ENCODE results near the gene NGFR.
"Not testable (repeated sequence)": the region's sequence is repeated elsewhere in the genome, so short reads cannot be mapped to it uniquely, and the experiment has no call there.

NGFR gene

GRCh38 chr17:49548051-49548505 is 53.0 kb downstream of the NGFR start:
- Histone ChIP-seq H2AFZ (ENCODE audit: low read length, unreplicated experiment) (no peak overlapping the region), H3K27ac (ENCODE audit: low read depth, low read length) (no peak overlapping the region), H3K36me3 (ENCODE audit: insufficient read depth, low read length) (no peaks in the 10 kb centered on the region), H3K79me2 (ENCODE audit: control insufficient read depth, insufficient read depth, low read length, unreplicated experiment) (no peaks in the 10 kb centered on the region), H3K4me1 (ENCODE audit: control insufficient read depth, insufficient read depth, low read length, unreplicated experiment) (no peaks in the 10 kb centered on the region), H3K4me3 (ENCODE audit: low read depth, low read length) (no peak overlapping the region), H3K27me3 (ENCODE audit: insufficient read depth, low read length) (no peaks in the 10 kb centered on the region)

DNA sequence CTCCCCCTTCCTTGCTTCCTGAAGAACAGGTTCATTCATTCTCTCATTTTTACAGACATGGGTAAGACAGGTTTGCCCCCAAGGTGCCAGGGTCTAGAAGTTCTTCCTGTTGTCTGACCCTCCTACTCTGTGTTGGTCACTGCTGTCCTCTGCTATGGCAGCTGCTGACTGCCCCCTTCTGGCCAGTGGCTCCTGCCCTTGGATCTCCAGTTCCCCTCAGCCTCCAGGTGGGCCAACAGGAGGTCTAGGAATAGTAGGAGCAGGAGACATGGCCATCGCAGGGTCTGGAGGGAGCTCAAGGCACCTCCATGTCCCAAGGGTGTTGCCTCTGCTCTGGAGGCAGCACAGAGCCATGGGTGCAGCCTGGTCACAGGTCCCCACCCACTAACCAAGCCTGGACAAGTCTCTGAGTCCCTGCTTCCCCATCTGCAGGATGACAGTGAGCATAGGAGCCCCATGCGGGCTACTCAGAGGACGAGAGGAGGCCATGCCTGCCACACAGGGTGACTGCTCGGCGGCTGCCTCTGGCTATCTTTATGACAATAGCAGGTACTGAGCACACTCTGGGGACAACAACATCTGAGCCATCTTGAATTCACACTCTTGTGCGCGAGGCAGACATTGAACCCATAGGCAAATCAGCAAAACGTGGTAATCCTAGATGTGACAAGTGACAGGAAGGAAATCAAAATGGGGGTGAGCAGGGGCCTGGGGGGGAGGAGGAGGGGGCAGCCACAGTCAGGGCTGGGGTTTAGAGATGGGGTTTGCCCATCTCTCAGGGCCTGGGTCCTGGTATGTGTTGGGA is 53.6 kb downstream of the NGFR start:
- no peaks in the 10 kb centered on the region for H3K27me3 ChIP-seq (ENCODE audit: insufficient read depth, low read length)
- H3K4me1 ChIP-seq (ENCODE audit: control insufficient read depth, insufficient read depth, low read length, unreplicated experiment) = no peaks in the 10 kb centered on the region
- H2AFZ ChIP-seq (ENCODE audit: low read length, unreplicated experiment) = no peak overlapping the region

GRCh38 chr17:49549311-49549605 is 54.2 kb downstream of the NGFR start:
- no peaks in the 10 kb centered on the region for H3K79me2 ChIP-seq (ENCODE audit: control insufficient read depth, insufficient read depth, low read length, unreplicated experiment)
- H3K27me3 ChIP-seq (ENCODE audit: insufficient read depth, low read length) = no peaks in the 10 kb centered on the region
- H2AFZ ChIP-seq (ENCODE audit: low read length, unreplicated experiment) = no peak overlapping the region
- no peaks in the 10 kb centered on the region for H3K4me1 ChIP-seq (ENCODE audit: control insufficient read depth, insufficient read depth, low read length, unreplicated experiment)
- H3K36me3 ChIP-seq (ENCODE audit: insufficient read depth, low read length) = no peaks in the 10 kb centered on the region
- no peak overlapping the region for H3K4me3 ChIP-seq (ENCODE audit: low read depth, low read length)
- H3K27ac ChIP-seq (ENCODE audit: low read depth, low read length) = no peak overlapping the region

More for the DNA sequence above, 53.6 kb downstream of the NGFR start:
- H3K4me3 ChIP-seq (ENCODE audit: low read depth, low read length) = no peak overlapping the region
- H3K36me3 ChIP-seq (ENCODE audit: insufficient read depth, low read length) = no peaks in the 10 kb centered on the region
- H3K27ac ChIP-seq (ENCODE audit: low read depth, low read length) = no peak overlapping the region
- no peaks in the 10 kb centered on the region for H3K79me2 ChIP-seq (ENCODE audit: control insufficient read depth, insufficient read depth, low read length, unreplicated experiment)

- Histone ChIP-seq H3K4me3 (ENCODE audit: low read depth, low read length) (no peak overlapping the region), H3K36me3 (ENCODE audit: insufficient read depth, low read length) (no peaks in the 10 kb centered on the region), H3K4me1 (ENCODE audit: control insufficient read depth, insufficient read depth, low read length, unreplicated experiment) (no peaks in the 10 kb centered on the region), H3K79me2 (ENCODE audit: control insufficient read depth, insufficient read depth, low read length, unreplicated experiment) (no peaks in the 10 kb centered on the region), H3K27me3 (ENCODE audit: insufficient read depth, low read length) (no peaks in the 10 kb centered on the region), H3K27ac (ENCODE audit: low read depth, low read length) (no peak overlapping the region), H2AFZ (ENCODE audit: low read length, unreplicated experiment) (no peak overlapping the region)
Measured at GRCh38 chr17:49549691-49550678, 54.9 kb downstream of the NGFR start.

DNA sequence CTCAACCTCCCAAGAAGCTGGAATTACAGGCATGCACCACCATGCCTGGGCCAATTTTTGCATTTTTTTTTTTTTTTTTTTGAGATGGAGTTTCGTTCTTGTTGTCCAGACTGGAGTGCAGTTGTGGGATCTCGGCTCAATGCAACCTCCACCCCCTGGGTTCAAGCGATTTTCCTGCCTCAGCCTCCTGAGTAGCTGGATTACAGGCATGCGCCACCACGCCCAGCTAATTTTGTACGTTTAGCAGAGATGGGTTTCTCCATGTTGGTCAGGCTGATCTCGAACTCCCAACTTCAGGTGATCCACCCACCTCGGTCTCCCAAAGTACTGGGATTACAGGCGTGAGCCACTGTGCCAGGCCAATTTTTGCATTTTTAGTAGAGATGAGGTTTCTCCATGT is 55.7 kb downstream of the NGFR start:
- H3K4me3 ChIP-seq (ENCODE audit: low read depth, low read length); H2AFZ ChIP-seq (ENCODE audit: low read length, unreplicated experiment); H3K4me1 ChIP-seq (ENCODE audit: control insufficient read depth, insufficient read depth, low read length, unreplicated experiment); H3K79me2 ChIP-seq (ENCODE audit: control insufficient read depth, insufficient read depth, low read length, unreplicated experiment); H3K27me3 ChIP-seq (ENCODE audit: insufficient read depth, low read length); H3K36me3 ChIP-seq (ENCODE audit: insufficient read depth, low read length); H3K27ac ChIP-seq (ENCODE audit: low read depth, low read length): not testable (repeated sequence)

DNA sequence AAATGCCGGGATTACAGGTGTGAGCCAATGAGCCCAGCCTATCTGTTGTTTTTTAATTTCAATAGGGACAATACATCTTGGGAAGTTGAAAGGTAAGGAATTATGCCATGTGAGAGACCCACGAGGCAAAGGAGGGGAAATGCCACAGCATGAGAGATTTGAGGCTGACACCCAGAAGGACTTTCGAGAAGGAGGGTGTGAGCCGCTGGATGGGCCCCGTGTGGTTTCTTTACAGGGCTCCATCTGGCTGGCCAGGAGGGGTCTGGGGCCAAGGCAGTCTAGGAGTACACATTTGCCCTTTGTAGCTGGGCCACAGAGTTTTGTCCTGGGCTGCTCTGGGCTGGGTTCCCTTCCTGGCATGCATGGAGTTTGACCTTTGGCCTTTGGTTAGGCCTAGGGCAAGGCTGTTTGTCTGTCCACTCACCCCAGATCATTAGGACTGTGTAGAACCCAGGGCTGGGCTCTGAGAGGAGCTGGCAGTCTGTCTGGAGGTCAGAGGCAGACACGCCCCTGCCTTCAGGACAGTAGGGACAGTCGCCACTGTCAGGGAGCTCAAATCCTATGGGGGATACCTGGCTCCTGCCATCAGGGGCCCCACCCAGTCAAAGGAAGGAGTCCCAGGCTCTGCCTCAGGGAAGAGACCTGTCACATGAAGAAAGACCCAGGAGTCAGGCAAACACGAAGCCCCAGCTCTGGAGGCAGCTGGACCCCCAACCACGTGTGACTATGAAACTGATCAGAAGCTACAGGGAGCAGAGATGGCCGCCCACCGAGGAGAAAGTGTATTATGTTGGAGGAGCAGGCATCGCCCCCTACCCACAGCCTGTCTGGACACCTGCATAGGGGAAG is 56.4 kb downstream of the NGFR start:
- Histone ChIP-seq H3K36me3 (ENCODE audit: insufficient read depth, low read length) (no peaks in the 10 kb centered on the region), H3K79me2 (ENCODE audit: control insufficient read depth, insufficient read depth, low read length, unreplicated experiment) (no peaks in the 10 kb centered on the region), H3K4me3 (ENCODE audit: low read depth, low read length) (no peak overlapping the region), H2AFZ (ENCODE audit: low read length, unreplicated experiment) (no peak overlapping the region), H3K4me1 (ENCODE audit: control insufficient read depth, insufficient read depth, low read length, unreplicated experiment) (no peaks in the 10 kb centered on the region), H3K27ac (ENCODE audit: low read depth, low read length) (no peak overlapping the region), H3K27me3 (ENCODE audit: insufficient read depth, low read length) (no peaks in the 10 kb centered on the region)

DNA sequence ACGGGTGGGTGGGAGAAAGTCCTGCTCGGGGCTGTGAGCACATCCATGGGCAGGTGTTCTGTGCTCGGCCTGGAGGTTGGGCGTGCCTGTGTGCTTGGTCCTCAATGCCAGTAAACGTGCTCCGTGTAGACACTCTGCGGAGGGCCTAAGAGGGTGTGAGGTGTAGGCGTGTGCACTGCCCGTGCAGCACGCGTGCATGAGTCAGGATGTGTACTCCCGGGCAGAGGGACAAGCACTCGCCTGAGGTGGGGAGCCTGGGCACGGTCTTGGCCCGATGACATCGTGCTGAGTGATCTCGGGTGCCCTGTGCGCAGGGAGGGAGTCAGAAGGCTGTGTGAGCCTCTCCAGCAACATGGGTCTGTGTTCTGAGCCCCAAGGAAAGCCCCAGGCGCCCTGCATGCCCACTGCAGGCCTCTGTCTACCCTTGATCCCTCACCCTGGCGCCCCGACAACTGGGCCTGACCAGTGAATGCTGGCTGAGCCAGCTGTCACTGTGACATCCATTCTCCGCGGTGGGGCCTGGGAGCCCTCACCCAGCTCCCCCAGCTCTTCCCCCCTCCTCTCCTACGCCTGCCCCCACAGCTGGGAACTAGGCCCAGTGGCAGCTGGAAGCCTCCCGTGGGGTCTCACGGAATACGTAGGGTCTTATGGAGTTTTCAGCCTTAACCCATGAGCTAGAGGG is 57.1 kb downstream of the NGFR start:
- no peak overlapping the region for H3K27ac ChIP-seq (ENCODE audit: low read depth, low read length)
- no peaks in the 10 kb centered on the region for H3K36me3 ChIP-seq (ENCODE audit: insufficient read depth, low read length)
- H2AFZ ChIP-seq (ENCODE audit: low read length, unreplicated experiment) = no peak overlapping the region
- H3K27me3 ChIP-seq (ENCODE audit: insufficient read depth, low read length) = no peaks in the 10 kb centered on the region
- H3K79me2 ChIP-seq (ENCODE audit: control insufficient read depth, insufficient read depth, low read length, unreplicated experiment) = no peaks in the 10 kb centered on the region
- H3K4me3 ChIP-seq (ENCODE audit: low read depth, low read length) = no peak overlapping the region
- no peaks in the 10 kb centered on the region for H3K4me1 ChIP-seq (ENCODE audit: control insufficient read depth, insufficient read depth, low read length, unreplicated experiment)

- Histone ChIP-seq H3K27me3 (ENCODE audit: insufficient read depth, low read length) (no peaks in the 10 kb centered on the region), H3K79me2 (ENCODE audit: control insufficient read depth, insufficient read depth, low read length, unreplicated experiment) (no peaks in the 10 kb centered on the region), H3K4me3 (ENCODE audit: low read depth, low read length) (no peak overlapping the region), H3K27ac (ENCODE audit: low read depth, low read length) (no peak overlapping the region), H3K36me3 (ENCODE audit: insufficient read depth, low read length) (no peaks in the 10 kb centered on the region), H2AFZ (ENCODE audit: low read length, unreplicated experiment) (no peak overlapping the region), H3K4me1 (ENCODE audit: control insufficient read depth, insufficient read depth, low read length, unreplicated experiment) (no peaks in the 10 kb centered on the region)
Measured at GRCh38 chr17:49553676-49554335, 58.7 kb downstream of the NGFR start.

- Histone ChIP-seq H3K27ac (ENCODE audit: low read depth, low read length) (no peak overlapping the region), H3K36me3 (ENCODE audit: insufficient read depth, low read length) (no peaks in the 10 kb centered on the region), H2AFZ (ENCODE audit: low read length, unreplicated experiment) (no peak overlapping the region), H3K27me3 (ENCODE audit: insufficient read depth, low read length) (no peaks in the 10 kb centered on the region), H3K4me1 (ENCODE audit: control insufficient read depth, insufficient read depth, low read length, unreplicated experiment) (no peaks in the 10 kb centered on the region), H3K4me3 (ENCODE audit: low read depth, low read length) (no peak overlapping the region), H3K79me2 (ENCODE audit: control insufficient read depth, insufficient read depth, low read length, unreplicated experiment) (no peaks in the 10 kb centered on the region)
Measured at GRCh38 chr17:49554694-49555494, 59.8 kb downstream of the NGFR start.
